Parietal lobe (tissue), 2 donors: Measurements from ENCODE around the gene HDAC9. TPM values are rescaled to one million over a fixed set of nuclear protein-coding genes. Genes with fewer than 3 reads are reported as not detected.

ENCODE experiments used
- small RNA-seq: library from RNA; depleted of rRNA; stranded (forward); fragments of <200 nt; gene quantifications from one replicate; pipeline ENCODE3, GENCODE V24; 2014; ENCODE audit warnings: low replicate concordance
- total RNA-seq: library from RNA; depleted of rRNA; stranded (reverse); fragments of >200 nt; gene quantifications from one replicate; pipeline ENCODE4 v1.2.3, GENCODE V29; 2014

Gene HDAC9
- 195 TPM for total RNA-seq

DNA sequence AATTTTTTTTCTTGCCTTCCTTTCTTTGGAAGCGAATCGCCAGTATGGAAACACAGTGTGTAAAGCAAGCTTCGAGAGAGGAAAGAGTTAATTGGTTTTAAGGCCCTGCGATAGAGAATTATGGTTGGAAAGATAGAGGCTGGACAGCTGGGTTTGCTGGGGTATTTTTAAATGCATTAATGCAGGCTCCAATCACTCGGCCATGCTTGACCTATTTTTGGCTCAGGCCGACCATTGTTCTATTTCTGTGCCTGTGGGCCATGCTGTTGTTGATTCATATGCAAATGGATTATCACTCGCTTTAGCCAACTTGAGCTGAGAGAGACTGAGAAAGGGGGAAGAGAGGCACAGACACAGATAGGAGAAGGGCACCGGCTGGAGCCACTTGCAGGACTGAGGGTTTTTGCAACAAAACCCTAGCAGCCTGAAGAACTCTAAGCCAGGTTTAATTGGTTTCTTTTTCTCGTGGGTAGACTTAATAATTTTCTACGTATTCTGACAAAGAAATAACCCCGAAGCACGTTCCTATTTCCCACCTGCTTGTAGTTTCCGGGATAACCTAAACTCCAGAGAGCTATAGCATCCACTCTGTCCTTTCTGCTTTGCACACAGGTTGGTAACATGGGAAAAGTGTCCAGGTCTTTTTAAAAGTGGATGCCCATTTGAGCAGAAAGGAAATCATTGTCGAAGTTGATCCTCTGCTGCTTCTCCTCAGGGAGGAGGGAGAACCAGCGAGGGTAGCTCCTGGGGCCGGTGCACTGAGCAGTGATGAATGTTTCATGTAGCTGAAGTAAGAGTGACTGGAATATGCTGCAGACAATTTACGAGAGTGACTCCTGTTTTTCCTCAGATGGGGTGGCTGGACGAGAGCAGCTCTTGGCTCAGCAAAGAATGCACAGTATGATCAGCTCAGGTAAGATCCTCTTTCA, at the start of gene HDAC9:
Gene HDAC9 (plus strand): TSS at position 338 of the 929 bp plus-strand sequence. CDS start 554 bp downstream, at position 892.

Small RNA genes lying within 50 kb of the gene (small RNA-seq; reads per million reads assigned to genes)
- not detected for gene RN7SKP266
